GM21447 (cell line): ENCODE data around the gene DNAH7.
A peak's percentile ranks its signal among the peaks of the same experiment; 100 is the strongest.
"Not testable (repeated sequence)": the region's sequence is repeated elsewhere in the genome, so short reads cannot be mapped to it uniquely, and the experiment has no call there.

Experiments
- ATAC-seq: cut with Tn5 transposase; IDR thresholded peaks from one replicate; pipeline ENCODE4 v1.9.1; 2021; ENCODE audit not compliant: unreplicated experiment

DNAH7 gene

GRCh38 chr2:195984923-195985726 lies 83.5 kb downstream of the DNAH7 start:
- no peak for ATAC-seq

DNA sequence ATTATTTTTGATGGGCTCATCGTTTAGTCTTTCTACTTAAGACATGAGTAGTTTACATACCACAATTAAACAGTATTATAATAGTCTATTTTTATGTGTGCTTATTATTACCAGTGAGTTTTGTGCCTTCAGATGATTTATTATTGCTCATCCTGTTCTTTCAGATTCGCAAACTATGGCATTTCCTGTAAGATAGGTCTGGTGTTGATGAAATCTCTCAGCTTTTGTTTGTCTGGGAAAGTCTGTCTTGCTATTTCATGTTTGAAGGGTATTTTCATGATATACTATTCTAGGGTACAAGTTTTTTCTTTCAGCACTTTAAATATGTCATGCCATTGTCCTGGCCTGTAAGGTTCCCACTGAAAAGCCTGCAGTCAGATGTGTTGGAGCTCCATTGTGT lies 101.3 kb downstream of the DNAH7 start:
- no peak for ATAC-seq

DNA sequence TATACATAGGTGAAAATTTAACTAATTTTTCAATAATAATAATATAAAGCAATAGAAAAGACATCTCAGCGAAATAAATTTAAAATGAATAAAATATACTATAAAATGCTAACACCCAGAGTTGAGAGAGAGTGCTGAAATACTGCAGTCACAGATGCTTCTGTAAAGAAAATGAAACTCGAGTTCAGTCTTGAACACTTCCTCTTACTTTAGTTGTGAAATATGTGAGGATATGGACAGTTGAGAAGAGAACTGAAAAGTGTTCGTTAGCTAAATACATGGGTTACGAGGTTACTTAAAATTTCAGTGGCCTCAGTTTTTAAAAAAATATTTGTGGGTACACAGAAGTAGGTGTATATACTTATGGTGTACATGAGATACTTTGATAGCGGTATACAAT lies 106.8 kb downstream of the DNAH7 start:
- ATAC-seq = peak; percentile 86

DNA sequence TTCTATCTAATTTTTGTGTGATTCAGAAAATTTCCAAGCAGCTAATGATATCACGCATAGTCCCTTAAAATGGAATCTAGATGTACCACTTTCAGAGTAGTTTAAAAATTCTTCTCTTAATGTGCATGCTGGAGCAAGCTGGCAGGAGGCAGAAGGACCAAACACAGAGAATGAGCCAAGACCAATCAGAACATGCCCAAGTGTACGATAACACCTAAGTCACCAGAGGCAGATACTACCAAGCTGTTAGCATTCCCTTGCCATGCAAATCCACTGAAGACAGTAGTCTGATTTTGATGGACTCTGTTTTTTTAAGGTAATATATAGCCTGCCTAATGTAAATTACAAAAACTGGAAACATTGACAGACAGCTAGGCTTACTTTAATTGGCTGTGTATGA lies 109.3 kb downstream of the DNAH7 start:
- ATAC-seq = no peak

GRCh38 chr2:195956725-195957124 lies 111.9 kb downstream of the DNAH7 start:
- ATAC-seq = no peak

DNA sequence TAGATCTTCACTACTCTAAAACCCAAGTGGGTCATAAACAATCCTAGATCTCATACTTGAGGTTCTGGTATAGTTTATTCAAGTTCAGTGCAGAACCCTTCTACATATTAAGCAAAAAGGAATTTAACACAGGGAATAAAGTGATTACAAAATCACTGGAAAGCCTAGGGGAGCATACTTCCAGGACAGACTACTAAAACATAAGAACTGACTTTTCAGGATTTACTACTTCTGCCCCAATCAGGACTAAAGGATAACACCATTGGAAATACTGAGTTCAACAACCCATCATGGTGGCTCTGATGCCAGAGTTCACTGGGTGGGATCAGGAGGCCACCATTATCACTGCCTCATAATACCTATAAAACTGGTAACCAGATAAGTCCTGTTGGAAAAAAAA lies 123.6 kb downstream of the DNAH7 start:
- ATAC-seq = no peak

DNA sequence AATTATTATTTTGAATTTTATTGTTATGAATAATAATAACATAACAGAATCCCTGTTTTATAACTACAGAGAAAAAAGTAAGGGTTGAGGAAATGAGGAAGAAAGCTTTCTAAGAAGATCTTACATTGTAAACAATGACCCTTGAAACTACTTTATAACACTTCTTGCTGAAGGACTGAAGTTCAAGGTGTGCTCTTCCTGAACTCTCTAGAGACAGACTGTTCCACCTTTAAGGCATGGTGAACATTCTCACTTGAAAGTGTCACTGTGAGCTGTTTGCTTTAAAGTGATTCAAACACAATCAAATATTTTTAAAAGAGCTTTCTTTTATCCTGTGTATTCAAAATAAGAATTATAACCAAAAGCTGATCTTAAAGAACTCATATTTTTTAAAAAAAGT lies 131.5 kb downstream of the DNAH7 start:
- no peak for ATAC-seq

- ATAC-seq = no peak
Observed at GRCh38 chr2:195934484-195934883, 134.2 kb downstream of the DNAH7 start.

DNA sequence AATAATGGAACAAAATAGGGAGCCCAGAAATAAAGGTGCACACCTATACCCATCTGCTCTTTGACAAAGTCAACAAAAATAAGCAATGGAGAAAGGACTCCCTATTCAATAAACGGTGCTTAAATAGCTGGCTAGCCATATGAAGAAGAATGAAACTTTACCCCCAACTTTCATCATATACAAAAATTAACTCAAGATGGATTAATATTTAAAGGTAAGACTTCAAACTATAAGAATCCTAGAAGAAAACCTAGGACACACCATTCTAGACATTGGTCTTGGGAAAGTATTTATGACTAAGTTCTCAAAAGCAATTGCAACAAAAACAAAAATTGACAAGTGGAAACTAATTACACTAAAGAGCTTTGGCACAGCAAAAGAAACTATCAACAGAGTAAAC lies 139.1 kb downstream of the DNAH7 start:
- no peak for ATAC-seq

GRCh38 chr2:195925120-195925519 lies 143.5 kb downstream of the DNAH7 start:
- ATAC-seq = no peak

GRCh38 chr2:195923889-195924288 lies 144.7 kb downstream of the DNAH7 start:
- no peak for ATAC-seq

DNA sequence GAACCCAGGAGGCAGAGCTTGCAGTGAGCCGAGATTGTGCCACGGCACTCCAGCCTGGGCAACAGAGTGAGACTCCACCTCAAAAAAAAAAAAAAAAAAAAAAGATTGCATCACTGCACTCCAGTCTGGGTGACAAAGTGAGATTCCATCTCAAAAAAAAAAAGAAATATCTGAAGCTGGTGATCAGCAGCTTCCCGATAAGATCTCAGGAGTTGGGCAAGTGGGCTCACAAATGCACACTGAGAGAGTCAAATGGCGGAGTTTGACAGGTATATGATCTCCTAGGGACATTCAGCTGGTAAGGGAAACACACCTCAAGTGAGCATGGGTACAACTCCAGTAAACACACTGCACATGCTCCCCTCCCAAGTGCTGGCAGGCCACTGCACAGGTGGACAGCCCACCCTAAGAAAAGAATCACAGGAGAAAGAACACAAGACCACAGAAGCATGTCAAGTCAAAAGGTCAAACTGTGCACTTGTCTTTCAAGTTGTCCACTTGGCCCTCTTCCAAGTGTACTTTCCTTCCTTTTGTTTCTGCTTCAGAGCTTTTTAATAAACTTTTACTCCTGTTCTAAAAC lies 151.5 kb downstream of the DNAH7 start:
- not testable (repeated sequence) for ATAC-seq

- no peak for ATAC-seq
Observed at GRCh38 chr2:195912079-195912478, 156.6 kb downstream of the DNAH7 start.

- no peak for ATAC-seq
Observed at GRCh38 chr2:195910570-195910969, 158.1 kb downstream of the DNAH7 start.

- ATAC-seq = no peak
Observed at GRCh38 chr2:195909926-195910325, 158.7 kb downstream of the DNAH7 start.

GRCh38 chr2:195907474-195907873 lies 161.2 kb downstream of the DNAH7 start:
- no peak for ATAC-seq

- no peak for ATAC-seq
Observed at GRCh38 chr2:195903956-195904355, 164.7 kb downstream of the DNAH7 start.

- ATAC-seq = no peak
Observed at GRCh38 chr2:195902857-195903256, 165.8 kb downstream of the DNAH7 start.

DNA sequence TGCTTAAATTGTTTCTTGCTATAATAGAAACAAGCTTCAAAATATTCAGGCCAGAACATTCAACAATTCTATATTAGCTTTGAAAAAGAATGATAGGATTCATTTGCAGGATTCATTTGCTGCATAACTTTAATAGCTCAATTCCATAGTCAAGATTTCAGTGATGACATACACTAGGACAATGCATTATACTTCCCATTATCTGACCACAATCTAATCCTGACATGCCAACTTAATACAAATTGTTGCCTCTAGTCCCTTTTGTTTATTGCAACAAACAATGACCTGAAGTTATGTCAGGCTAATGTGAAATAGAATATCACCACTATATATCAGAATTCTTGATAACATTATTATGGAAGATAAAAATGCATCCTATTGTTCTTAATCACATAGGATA lies 169.4 kb downstream of the DNAH7 start:
- no peak for ATAC-seq

DNA sequence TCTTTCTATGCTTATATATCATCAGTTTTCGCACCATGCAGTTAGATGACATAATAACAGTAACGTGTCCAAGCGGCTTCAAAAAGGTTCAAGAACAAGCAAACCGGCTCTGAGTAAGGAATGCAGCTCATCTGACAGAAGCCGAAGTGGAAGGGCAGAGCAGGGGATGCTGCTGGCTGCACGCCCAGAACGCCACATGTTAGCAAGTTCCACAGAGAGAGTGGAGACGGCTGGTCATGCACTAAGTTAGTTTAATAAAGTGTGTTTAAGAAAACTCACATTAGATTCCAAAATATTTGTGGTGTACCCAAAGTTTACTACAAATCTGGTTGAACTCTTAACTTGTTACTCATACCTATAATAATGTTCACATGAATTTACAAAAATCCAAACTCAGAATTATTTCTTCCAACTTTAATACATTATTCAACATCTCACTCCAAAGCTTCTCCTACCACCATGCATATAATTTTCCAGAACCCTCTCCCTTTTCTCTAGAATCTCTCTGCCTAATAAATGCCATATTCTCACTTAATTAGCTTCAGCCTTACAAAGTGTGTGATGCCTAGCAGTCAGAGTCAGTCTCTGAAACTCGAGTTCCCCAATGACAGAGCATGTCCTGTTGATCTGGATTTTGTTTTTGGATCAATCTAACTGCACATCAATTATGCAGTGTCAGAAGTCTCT lies 170.0 kb downstream of the DNAH7 start:
- ATAC-seq = no peak

DNA sequence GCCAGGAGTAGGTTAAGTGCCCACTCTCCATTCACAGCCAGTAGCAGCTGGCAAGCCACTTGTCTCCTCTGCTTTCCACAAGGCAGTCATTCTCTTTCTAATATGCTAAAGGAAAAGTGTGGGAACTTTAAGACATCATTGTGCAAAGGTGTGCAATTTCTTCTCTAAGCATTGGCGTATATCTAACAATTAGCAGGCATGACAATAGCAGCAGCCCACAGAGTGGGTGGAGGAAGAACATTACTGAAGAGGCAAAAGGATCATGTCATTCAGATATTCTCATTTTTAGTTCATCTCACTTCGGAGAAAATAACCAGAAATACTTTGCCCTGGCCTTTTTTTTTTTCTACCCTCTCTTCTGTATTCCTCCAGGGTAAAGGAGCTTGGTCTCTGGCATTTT lies 177.6 kb downstream of the DNAH7 start:
- no peak for ATAC-seq

DNA sequence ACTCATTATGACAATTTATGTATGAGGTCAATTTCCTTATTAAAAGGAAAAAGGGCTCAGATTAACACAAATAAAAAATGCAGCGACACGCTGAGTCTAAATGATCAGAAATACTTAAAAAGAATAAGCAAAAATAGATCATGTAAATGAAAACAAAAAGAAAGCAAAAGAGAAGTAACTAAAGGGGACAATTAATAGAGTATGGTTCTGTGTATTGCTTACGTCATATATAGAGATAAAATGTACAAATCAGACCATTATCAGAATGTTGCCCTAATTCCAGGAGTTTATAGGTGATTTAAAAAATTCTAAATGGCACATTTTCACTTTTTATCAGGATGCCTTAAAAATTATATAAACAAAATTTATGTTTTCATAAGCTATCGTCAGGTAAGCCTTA lies 189.5 kb downstream of the DNAH7 start:
- ATAC-seq = no peak
